ENCODE measurements around the gene ZNF324B. TPM values are rescaled to one million over a fixed set of nuclear protein-coding genes. Genes with fewer than 3 reads are reported as not detected.

Gene ZNF324B
- total and polyA plus RNA-seq, 9 donors: 4.2 to 11.4 (median 8.3) TPM

- Histone ChIP-seq H3K27ac (peak within 1 kb of the TSS; percentile 73 to 91), H3K4me3 (peak within 1 kb of the TSS; percentile 70), H3K4me1 (ENCODE audit: insufficient read depth) (peaks cover 6% of the 10 kb centered on the region), H3K36me3 (no peaks in the 10 kb centered on the region), H3K9me3 (no peaks in the 10 kb centered on the region), H3K27me3 (no peaks in the 10 kb centered on the region)
- DNase-seq: peak; percentile 96 to 98 (median 97)
- TF ChIP-seq EP300 (IDR thresholded peaks at IDR 0.05): peak; percentile 64
- peak in 1 of 3 donors; percentile 28 for TF ChIP-seq CTCF (IDR thresholded peaks at IDR 0.05)
- TF ChIP-seq POLR2A (IDR thresholded peaks at IDR 0.05): peak; percentile 54
- intact Hi-C loops (cut with DNase I): no loop called here
- 0% methylated on average over 45 to 64 of the region's 64 CpGs for WGBS, 3 donors
Observed at GRCh38 chr19:58475714-58476497, 24.5 kb downstream of the ZNF324B start, which contains the start of gene ZNF446. ZNF446 (plus strand) TSS chr19:58476352; CDS start chr19:58477219, 867 bp downstream.

- no peak for TF ChIP-seq POLR2A (IDR thresholded peaks at IDR 0.05)
- TF ChIP-seq EP300 (IDR thresholded peaks at IDR 0.05): no peak
- no peak for TF ChIP-seq CTCF (IDR thresholded peaks at IDR 0.05)
- peak overlapping the region; percentile 73 to 91 for H3K27ac ChIP-seq
- intact Hi-C loops (cut with DNase I): no loop called here
- H3K27me3 ChIP-seq: no peaks in the 10 kb centered on the region
- WGBS, 3 donors: 2 to 3% (median 2%) methylated on average over 27 of the region's 27 CpGs
- H3K4me3 ChIP-seq: peak overlapping the region; percentile 70
- no peaks in the 10 kb centered on the region for H3K36me3 ChIP-seq
- H3K4me1 ChIP-seq (ENCODE audit: insufficient read depth): peaks cover 6% of the 10 kb centered on the region
- no peak for DNase-seq
- H3K9me3 ChIP-seq: no peaks in the 10 kb centered on the region
Observed at GRCh38 chr19:58476498-58477015, 25.1 kb downstream of the ZNF324B start.

- peaks cover 6% of the 10 kb centered on the region for H3K4me1 ChIP-seq (ENCODE audit: insufficient read depth)
- intact Hi-C loops (cut with DNase I): no loop called here
- H3K27me3 ChIP-seq: no peaks in the 10 kb centered on the region
- no peaks in the 10 kb centered on the region for H3K9me3 ChIP-seq
- TF ChIP-seq POLR2A (IDR thresholded peaks at IDR 0.05): no peak
- TF ChIP-seq CTCF (IDR thresholded peaks at IDR 0.05): no peak
- TF ChIP-seq EP300 (IDR thresholded peaks at IDR 0.05): no peak
- DNase-seq: no peak
- no peaks in the 10 kb centered on the region for H3K36me3 ChIP-seq
- WGBS, 3 donors: 84 to 88% (median 87%) methylated on average over 15 of the region's 15 CpGs
- no peak overlapping the region for H3K4me3 ChIP-seq
- peak overlapping the region in 1 of 2 donors; percentile 91 for H3K27ac ChIP-seq
Observed at GRCh38 chr19:58477130-58477529, 25.7 kb downstream of the ZNF324B start.

GRCh38 chr19:58477871-58478270 is 26.4 kb downstream of the ZNF324B start:
- TF ChIP-seq CTCF (IDR thresholded peaks at IDR 0.05) (no peak), POLR2A (IDR thresholded peaks at IDR 0.05) (no peak), EP300 (IDR thresholded peaks at IDR 0.05) (no peak)
- no peak overlapping the region for H3K27ac ChIP-seq
- no peaks in the 10 kb centered on the region for H3K9me3 ChIP-seq
- peak in 1 of 5 donors; percentile 55 for DNase-seq
- peaks cover 6% of the 10 kb centered on the region for H3K4me1 ChIP-seq (ENCODE audit: insufficient read depth)
- WGBS, 3 donors: 83 to 97% (median 94%) methylated on average over 1 of the region's 1 CpG
- intact Hi-C loops (cut with DNase I): no loop called here
- no peaks in the 10 kb centered on the region for H3K36me3 ChIP-seq
- H3K27me3 ChIP-seq: no peaks in the 10 kb centered on the region
- no peak overlapping the region for H3K4me3 ChIP-seq

All from ovary (tissue), 9 donors.